ENCODE results near the gene MALAT1. TPM values are rescaled to one million over a fixed set of nuclear protein-coding genes. Genes with fewer than 3 reads are reported as not detected.
A peak's percentile ranks its signal among the peaks of the same experiment; 100 is the strongest.
"Not testable (repeated sequence)": the region's sequence is repeated elsewhere in the genome, so short reads cannot be mapped to it uniquely, and the experiment has no call there.

MALAT1 gene
- total RNA-seq, 1 donor from 2014 or later = 8,332 TPM

- DNase-seq = not testable (repeated sequence)
Observed at GRCh38 chr11:65522718-65523630, 24.1 kb downstream of the MALAT1 start.

- not testable (repeated sequence) for DNase-seq
Observed at GRCh38 chr11:65523631-65523968, 24.8 kb downstream of the MALAT1 start.

GRCh38 chr11:65524014-65524740 lies 25.3 kb downstream of the MALAT1 start:
- no peak for DNase-seq

- peak; percentile 87 for DNase-seq
Observed at GRCh38 chr11:65524741-65525545, 26.1 kb downstream of the MALAT1 start, which contains the start of gene SCYL1. TSS of gene SCYL1 (plus strand) at chr11:65525083. CDS start at chr11:65525154, 71 bp downstream.

GRCh38 chr11:65525546-65526480 lies 27.0 kb downstream of the MALAT1 start:
- DNase-seq = no peak

- no peak for DNase-seq
Observed at GRCh38 chr11:65526744-65527143, 27.9 kb downstream of the MALAT1 start.

GRCh38 chr11:65528819-65529350 lies 30.0 kb downstream of the MALAT1 start:
- DNase-seq = no peak

GRCh38 chr11:65529475-65530156 lies 30.8 kb downstream of the MALAT1 start:
- no peak for DNase-seq

- DNase-seq = no peak
Observed at GRCh38 chr11:65530157-65530496, 31.3 kb downstream of the MALAT1 start.

GRCh38 chr11:65532388-65533064 lies 33.7 kb downstream of the MALAT1 start:
- DNase-seq = no peak

- no peak for DNase-seq
Observed at GRCh38 chr11:65535102-65535501, 36.3 kb downstream of the MALAT1 start.

- no peak for DNase-seq
Observed at GRCh38 chr11:65536412-65537295, 37.8 kb downstream of the MALAT1 start.

GRCh38 chr11:65537296-65537597 lies 38.4 kb downstream of the MALAT1 start:
- DNase-seq = no peak

- DNase-seq = no peak
Observed at GRCh38 chr11:65537620-65538231, 38.9 kb downstream of the MALAT1 start.

GRCh38 chr11:65538232-65538914 lies 39.5 kb downstream of the MALAT1 start:
- DNase-seq = no peak

- DNase-seq = no peak
Observed at GRCh38 chr11:65538915-65539743, 40.3 kb downstream of the MALAT1 start.

- no peak for DNase-seq
Observed at GRCh38 chr11:65539744-65540289, 41.0 kb downstream of the MALAT1 start.
